Liver (tissue), 9 donors: ENCODE results near the gene ERP27. TPM values are rescaled to one million over a fixed set of nuclear protein-coding genes. Genes with fewer than 3 reads are reported as not detected.

ENCODE experiments used
- DNase-seq: peaks from one replicate; pipeline ENCODE4 v3.0.0-alpha.2; 2017; ENCODE audit warnings: low spot score
- H3K27ac ChIP-seq, 2 donors: one replicate each; pipeline ENCODE4 v1.7.0; 2013; ENCODE audit warnings: inconsistent platforms in 2 of 2, low read length in 2 of 2, control low read depth in 1 of 2, low read depth in 1 of 2, mild to moderate bottlenecking in 1 of 2
- H3K27me3 ChIP-seq, 4 donors: one replicate each; pipeline versions ENCODE4 v1.6.1 to v1.7.0; 2013; ENCODE audit warnings: low read length in 3 of 4, inconsistent platforms in 1 of 4, mild to moderate bottlenecking in 1 of 4, moderate library complexity in 1 of 4; ENCODE audit not compliant: control insufficient read depth in 4 of 4, insufficient read depth in 4 of 4
- H3K36me3 ChIP-seq, 4 donors: one replicate each; pipeline versions ENCODE4 v1.6.1 to v1.7.0; 2013; ENCODE audit warnings: low read length in 3 of 4, mild to moderate bottlenecking in 3 of 4, low read depth in 1 of 4, moderate library complexity in 1 of 4; ENCODE audit not compliant: control insufficient read depth in 4 of 4, insufficient read depth in 3 of 4
- H3K4me1 ChIP-seq, 4 donors: one replicate each; pipeline versions ENCODE4 v1.6.1 to v1.7.0; 2013; ENCODE audit warnings: low read length in 3 of 4, mild to moderate bottlenecking in 3 of 4, moderate library complexity in 1 of 4; ENCODE audit not compliant: control insufficient read depth in 4 of 4, insufficient read depth in 4 of 4
- H3K4me3 ChIP-seq, 3 donors: one replicate each; pipeline versions ENCODE4 v1.6.1 to v1.7.0; 2013; ENCODE audit warnings: low read length in 3 of 3, control low read depth in 1 of 3, low read depth in 1 of 3, mild to moderate bottlenecking in 1 of 3
- H3K9ac ChIP-seq, 2 donors: one replicate each; pipeline ENCODE4 v1.7.0; 2013; ENCODE audit warnings: low read length in 2 of 2, mild to moderate bottlenecking in 2 of 2, moderate library complexity in 2 of 2, control low read depth in 1 of 2, low read depth in 1 of 2
- H3K9me3 ChIP-seq, 4 donors: one replicate each; pipeline versions ENCODE4 v1.6.1 to v1.7.0; 2013; ENCODE audit warnings: low read length in 3 of 4; ENCODE audit not compliant: control insufficient read depth in 4 of 4
- FOXA1 ChIP-seq: IDR thresholded peaks from 2 replicates; pipeline ENCODE4 v1.6.1; 2016; ENCODE audit warnings: antibody characterized with exemption
- FOXA2 ChIP-seq: IDR thresholded peaks from 2 replicates; pipeline ENCODE4 v1.6.1; 2016; ENCODE audit warnings: antibody characterized with exemption
- GABPA ChIP-seq, 2 donors: IDR thresholded peaks in 1 of 2; conservative IDR thresholded peaks in 1 of 2; 2 replicates each; pipeline ENCODE4 v1.6.1; 2016; ENCODE audit warnings: antibody characterized with exemption in 2 of 2, mild to moderate bottlenecking in 1 of 2, moderate library complexity in 1 of 2
- HNF4A ChIP-seq, 2 donors: conservative IDR thresholded peaks; 2 replicates each; pipeline ENCODE4 v1.6.1; 2016; ENCODE audit warnings: antibody characterized with exemption in 2 of 2, mild to moderate bottlenecking in 2 of 2
- HNF4G ChIP-seq: IDR thresholded peaks from 2 replicates; pipeline ENCODE4 v1.6.1; 2016; ENCODE audit warnings: antibody characterized with exemption
- JUND ChIP-seq, 2 donors: IDR thresholded peaks; 2 replicates each; pipeline ENCODE4 v1.6.1; 2016; ENCODE audit warnings: antibody characterized with exemption in 2 of 2
- NR2F2 ChIP-seq: IDR thresholded peaks from 2 replicates; pipeline ENCODE4 v1.6.1; 2016; ENCODE audit warnings: antibody characterized with exemption
- RAD21 ChIP-seq, 2 donors: IDR thresholded peaks; 2 replicates each; pipeline ENCODE4 v1.6.1; 2016; ENCODE audit warnings: antibody characterized with exemption in 2 of 2, mild to moderate bottlenecking in 2 of 2
- RXRA ChIP-seq, 2 donors: IDR thresholded peaks; 2 replicates each; pipeline ENCODE4 v1.6.1; 2017 to 2018; ENCODE audit warnings: antibody characterized with exemption in 2 of 2, mild to moderate bottlenecking in 1 of 2
- SP1 ChIP-seq: IDR thresholded peaks from 2 replicates; pipeline ENCODE4 v1.6.1; 2018; ENCODE audit warnings: antibody characterized with exemption, mild to moderate bottlenecking
- TAF1 ChIP-seq: conservative IDR thresholded peaks from 2 replicates; pipeline ENCODE4 v1.6.1; 2016; ENCODE audit warnings: antibody characterized with exemption, mild to moderate bottlenecking
- YY1 ChIP-seq: IDR thresholded peaks from 2 replicates; pipeline ENCODE4 v1.6.1; 2016; ENCODE audit warnings: antibody characterized with exemption, mild to moderate bottlenecking
- WGBS: extraction: QIAGEN DNeasy Blood & Tissue Kit; methylation state at CpG from one replicate; pipeline ENCODE4 v1.1.7; 2013; 5-methylcytosine and 5-hydroxymethylcytosine counted together
- polyA plus RNA-seq, 2 donors: library from polyadenylated mRNA; stranded (reverse) in 1 of 2; unstranded in 1 of 2; fragments of 200-250 nt in 1 of 2; fragments of >200 nt in 1 of 2; fragmentation: Nextera tagmentation in 1 of 2; extraction: Ambion mirVana in 1 of 2; gene quantifications; one replicate each; pipeline versions ENCODE4 v1.2.1 to v1.2.3, GENCODE V29; 2013 to 2015
- total RNA-seq, 2 donors: library from RNA; depleted of rRNA; stranded (reverse); fragments of >200 nt; gene quantifications; one replicate each; pipeline ENCODE4 v1.2.3, GENCODE V29; 2014
- TF ChIP-seq, protein P1 (sequence below): fragments of 150-350 bp; IDR thresholded peaks from 2 replicates; pipeline ENCODE4 v1.5.1; 2017; ENCODE audit warnings: improper control_type of control experiment, low read depth, low read length; ENCODE audit not compliant: missing input control
- TF ChIP-seq, protein P2 (sequence below): IDR thresholded peaks from 2 replicates; pipeline ENCODE4 v1.6.1; 2016; ENCODE audit warnings: antibody characterized with exemption
- TF ChIP-seq, protein P3 (sequence below): IDR thresholded peaks from 2 replicates; pipeline ENCODE4 v1.6.1; 2016; ENCODE audit warnings: antibody characterized with exemption
- TF ChIP-seq, protein P4 (sequence below): IDR thresholded peaks from 2 replicates; pipeline ENCODE4 v1.6.1; 2016; ENCODE audit warnings: antibody characterized with exemption
- donor health status: healthy.
- donor health status: healthy.
- donor health status: healthy.
- donor health status: healthy.
- donor health status: healthy.

ERP27 gene
- total and polyA plus RNA-seq, 4 donors: 0.14 to 5.8 (median 0.51) TPM

DNA sequence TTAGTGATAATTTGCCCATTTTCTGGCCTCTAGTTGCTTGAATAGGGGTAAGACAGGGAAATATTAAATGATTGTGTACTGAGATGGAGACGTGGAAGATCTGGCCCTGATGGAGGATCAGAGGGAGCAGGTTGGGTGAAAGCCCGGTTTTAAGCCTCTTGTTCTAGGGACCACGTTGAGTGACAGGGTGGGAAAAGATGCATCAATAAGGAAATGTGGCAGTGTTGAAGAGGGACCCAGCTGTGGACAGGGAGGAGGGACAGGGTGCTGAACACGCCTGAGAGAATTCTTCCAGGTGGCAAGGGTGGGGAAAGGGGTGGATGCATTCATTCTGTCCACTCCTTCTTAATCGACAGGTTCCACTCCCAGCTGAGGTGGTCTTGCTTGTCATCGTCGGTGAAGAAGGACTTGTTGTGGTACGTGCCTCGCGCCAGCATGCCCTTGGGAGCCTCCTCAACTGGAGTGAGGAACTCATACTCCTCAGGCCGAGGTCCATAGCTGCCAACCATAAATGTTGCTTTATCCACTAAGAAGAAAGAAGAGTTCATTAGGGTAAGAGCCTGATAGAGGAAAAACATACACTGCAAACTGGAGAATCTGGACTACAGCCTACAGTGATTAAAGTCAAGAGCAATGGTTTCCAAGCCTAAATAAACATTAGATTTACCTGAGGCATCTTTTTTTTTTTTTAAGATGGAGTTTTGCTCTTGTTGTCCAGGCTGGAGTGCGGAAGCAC, 4.0 kb upstream of the ERP27 start:
- Histone ChIP-seq H3K9ac (no peak overlapping the region), H3K9me3 (no peaks in the 10 kb centered on the region), H3K36me3 (peaks cover 0 to 11% (median 4%) of the 10 kb centered on the region in 4 donors), H3K4me1 (no peaks in the 10 kb centered on the region), H3K27me3 (no peaks in the 10 kb centered on the region), H3K4me3 (no peak overlapping the region), H3K27ac (no peak overlapping the region)
- WGBS: 90% methylated on average over 12 of the region's 12 CpGs
- no peak for TF ChIP-seq TAF1
- TF ChIP-seq NR2F2: no peak
- no peak for TF ChIP-seq HNF4G
- no peak for TF ChIP-seq FOXA2
- TF ChIP-seq, protein P1, sequence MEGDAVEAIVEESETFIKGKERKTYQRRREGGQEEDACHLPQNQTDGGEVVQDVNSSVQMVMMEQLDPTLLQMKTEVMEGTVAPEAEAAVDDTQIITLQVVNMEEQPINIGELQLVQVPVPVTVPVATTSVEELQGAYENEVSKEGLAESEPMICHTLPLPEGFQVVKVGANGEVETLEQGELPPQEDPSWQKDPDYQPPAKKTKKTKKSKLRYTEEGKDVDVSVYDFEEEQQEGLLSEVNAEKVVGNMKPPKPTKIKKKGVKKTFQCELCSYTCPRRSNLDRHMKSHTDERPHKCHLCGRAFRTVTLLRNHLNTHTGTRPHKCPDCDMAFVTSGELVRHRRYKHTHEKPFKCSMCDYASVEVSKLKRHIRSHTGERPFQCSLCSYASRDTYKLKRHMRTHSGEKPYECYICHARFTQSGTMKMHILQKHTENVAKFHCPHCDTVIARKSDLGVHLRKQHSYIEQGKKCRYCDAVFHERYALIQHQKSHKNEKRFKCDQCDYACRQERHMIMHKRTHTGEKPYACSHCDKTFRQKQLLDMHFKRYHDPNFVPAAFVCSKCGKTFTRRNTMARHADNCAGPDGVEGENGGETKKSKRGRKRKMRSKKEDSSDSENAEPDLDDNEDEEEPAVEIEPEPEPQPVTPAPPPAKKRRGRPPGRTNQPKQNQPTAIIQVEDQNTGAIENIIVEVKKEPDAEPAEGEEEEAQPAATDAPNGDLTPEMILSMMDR: no peak
- TF ChIP-seq, protein P2, sequence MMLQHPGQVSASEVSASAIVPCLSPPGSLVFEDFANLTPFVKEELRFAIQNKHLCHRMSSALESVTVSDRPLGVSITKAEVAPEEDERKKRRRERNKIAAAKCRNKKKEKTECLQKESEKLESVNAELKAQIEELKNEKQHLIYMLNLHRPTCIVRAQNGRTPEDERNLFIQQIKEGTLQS: no peak
- no peak for TF ChIP-seq GABPA (IDR thresholded peaks at IDR 0.05 in 1 of 2, conservative IDR thresholded peaks at IDR 0.05 in 1 of 2)
- TF ChIP-seq, protein P3, sequence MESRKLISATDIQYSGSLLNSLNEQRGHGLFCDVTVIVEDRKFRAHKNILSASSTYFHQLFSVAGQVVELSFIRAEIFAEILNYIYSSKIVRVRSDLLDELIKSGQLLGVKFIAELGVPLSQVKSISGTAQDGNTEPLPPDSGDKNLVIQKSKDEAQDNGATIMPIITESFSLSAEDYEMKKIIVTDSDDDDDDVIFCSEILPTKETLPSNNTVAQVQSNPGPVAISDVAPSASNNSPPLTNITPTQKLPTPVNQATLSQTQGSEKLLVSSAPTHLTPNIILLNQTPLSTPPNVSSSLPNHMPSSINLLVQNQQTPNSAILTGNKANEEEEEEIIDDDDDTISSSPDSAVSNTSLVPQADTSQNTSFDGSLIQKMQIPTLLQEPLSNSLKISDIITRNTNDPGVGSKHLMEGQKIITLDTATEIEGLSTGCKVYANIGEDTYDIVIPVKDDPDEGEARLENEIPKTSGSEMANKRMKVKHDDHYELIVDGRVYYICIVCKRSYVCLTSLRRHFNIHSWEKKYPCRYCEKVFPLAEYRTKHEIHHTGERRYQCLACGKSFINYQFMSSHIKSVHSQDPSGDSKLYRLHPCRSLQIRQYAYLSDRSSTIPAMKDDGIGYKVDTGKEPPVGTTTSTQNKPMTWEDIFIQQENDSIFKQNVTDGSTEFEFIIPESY: no peak
- TF ChIP-seq, protein P4, sequence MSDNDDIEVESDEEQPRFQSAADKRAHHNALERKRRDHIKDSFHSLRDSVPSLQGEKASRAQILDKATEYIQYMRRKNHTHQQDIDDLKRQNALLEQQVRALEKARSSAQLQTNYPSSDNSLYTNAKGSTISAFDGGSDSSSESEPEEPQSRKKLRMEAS: no peak
- no peak for TF ChIP-seq FOXA1
- TF ChIP-seq HNF4A (conservative IDR thresholded peaks at IDR 0.05): no peak
- TF ChIP-seq RXRA (IDR thresholded peaks at IDR 0.05): no peak
- TF ChIP-seq SP1: no peak
- no peak for TF ChIP-seq RAD21 (IDR thresholded peaks at IDR 0.05)
- TF ChIP-seq JUND (IDR thresholded peaks at IDR 0.05): no peak
- DNase-seq: no peak

DNA sequence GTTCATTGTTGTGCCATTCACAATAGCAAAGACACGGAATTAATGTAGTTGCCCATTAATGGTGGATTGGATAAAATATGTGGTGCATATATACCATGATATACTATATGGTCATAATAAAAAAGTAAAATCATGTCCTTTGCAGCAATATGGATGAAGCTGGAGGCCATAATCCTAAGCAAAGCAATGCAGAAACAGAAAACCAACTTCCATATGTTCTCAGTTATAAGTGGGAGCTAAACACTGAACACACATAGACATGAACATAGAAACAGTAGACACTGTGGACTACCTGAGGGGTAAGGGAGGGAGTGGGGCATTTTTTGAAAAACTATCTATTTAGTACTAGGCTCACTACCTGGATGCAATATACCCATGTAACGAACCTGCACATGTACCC, 3.0 kb upstream of the ERP27 start:
- WGBS: 97% methylated on average over 2 of the region's 2 CpGs
- Histone ChIP-seq H3K27me3 (no peaks in the 10 kb centered on the region), H3K36me3 (peaks cover 0 to 9% (median 4%) of the 10 kb centered on the region in 4 donors), H3K4me3 (no peak overlapping the region), H3K27ac (no peak overlapping the region), H3K9me3 (no peaks in the 10 kb centered on the region), H3K4me1 (no peaks in the 10 kb centered on the region), H3K9ac (no peak overlapping the region)
- TF ChIP-seq TAF1 (no peak), YY1 (no peak), SP1 (no peak), HNF4G (no peak), FOXA2 (no peak), RAD21 (IDR thresholded peaks at IDR 0.05) (no peak)
- TF ChIP-seq, protein P4: no peak
- DNase-seq: no peak
